Measurements from ENCODE around the gene MLLT3.

MLLT3 gene

GRCh38 chr9:20477940-20478620 lies 144.2 kb downstream of the MLLT3 start:
- H3F3A ChIP-seq (ENCODE audit: low read depth) = no peaks in the 10 kb centered on the region
- H3K27me3 ChIP-seq (ENCODE audit: insufficient read depth, low read length, poor library complexity, severe bottlenecking) = no peaks in the 10 kb centered on the region
- H3K79me2 ChIP-seq (ENCODE audit: insufficient read depth, low read length) = peaks cover 82% of the 10 kb centered on the region
- H4K20me1 ChIP-seq (ENCODE audit: insufficient read depth, low read length, poor library complexity, severe bottlenecking) = peaks cover 18% of the 10 kb centered on the region
- no peak overlapping the region for H3K4me3 ChIP-seq (ENCODE audit: low read length, poor library complexity, severe bottlenecking)
- no peaks in the 10 kb centered on the region for H3K9me3 ChIP-seq (ENCODE audit: insufficient read depth, low read depth, low read length)
- TF ChIP-seq EZH2phosphoT487 (IDR thresholded peaks at IDR 0.05; ENCODE audit: borderline replicate concordance) (no peak), CTCF (conservative IDR thresholded peaks at IDR 0.05; ENCODE audit: low read length) (no peak)
- H3K9ac ChIP-seq (ENCODE audit: low read depth, low read length, poor library complexity, severe bottlenecking) = no peak overlapping the region
- H3K36me3 ChIP-seq (ENCODE audit: insufficient read depth, low read length) = no peaks in the 10 kb centered on the region
- peaks cover 6% of the 10 kb centered on the region for H3K4me1 ChIP-seq (ENCODE audit: insufficient read depth, low read length, poor library complexity, severe bottlenecking)
- H2AFZ ChIP-seq (ENCODE audit: low read length) = no peak overlapping the region
- H3K4me2 ChIP-seq (ENCODE audit: low read depth, low read length, poor library complexity, severe bottlenecking) = no peak overlapping the region
- no peaks in the 10 kb centered on the region for H3K9me2 ChIP-seq (replicated peaks; ENCODE audit: low read depth, low read length)

- no peak overlapping the region for H3K4me2 ChIP-seq (ENCODE audit: low read depth, low read length, poor library complexity, severe bottlenecking)
- H3K4me3 ChIP-seq (ENCODE audit: low read length, poor library complexity, severe bottlenecking) = no peak overlapping the region
- no peaks in the 10 kb centered on the region for H3K9me2 ChIP-seq (replicated peaks; ENCODE audit: low read depth, low read length)
- no peaks in the 10 kb centered on the region for H3K27me3 ChIP-seq (ENCODE audit: insufficient read depth, low read length, poor library complexity, severe bottlenecking)
- no peaks in the 10 kb centered on the region for H3K36me3 ChIP-seq (ENCODE audit: insufficient read depth, low read length)
- no peak overlapping the region for H2AFZ ChIP-seq (ENCODE audit: low read length)
- H3K9me3 ChIP-seq (ENCODE audit: insufficient read depth, low read depth, low read length) = no peaks in the 10 kb centered on the region
- H3K4me1 ChIP-seq (ENCODE audit: insufficient read depth, low read length, poor library complexity, severe bottlenecking) = peaks cover 6% of the 10 kb centered on the region
- H4K20me1 ChIP-seq (ENCODE audit: insufficient read depth, low read length, poor library complexity, severe bottlenecking) = peaks cover 18% of the 10 kb centered on the region
- TF ChIP-seq EZH2phosphoT487 (IDR thresholded peaks at IDR 0.05; ENCODE audit: borderline replicate concordance) (no peak), CTCF (conservative IDR thresholded peaks at IDR 0.05; ENCODE audit: low read length) (no peak)
- no peak overlapping the region for H3K9ac ChIP-seq (ENCODE audit: low read depth, low read length, poor library complexity, severe bottlenecking)
- no peaks in the 10 kb centered on the region for H3F3A ChIP-seq (ENCODE audit: low read depth)
- H3K79me2 ChIP-seq (ENCODE audit: insufficient read depth, low read length) = peaks cover 88% of the 10 kb centered on the region
Observed at GRCh38 chr9:20476912-20477521, 145.3 kb downstream of the MLLT3 start.

GRCh38 chr9:20474496-20474895 lies 147.8 kb downstream of the MLLT3 start:
- H3F3A ChIP-seq (ENCODE audit: low read depth) = no peaks in the 10 kb centered on the region
- TF ChIP-seq CTCF (conservative IDR thresholded peaks at IDR 0.05; ENCODE audit: low read length) (no peak), EZH2phosphoT487 (IDR thresholded peaks at IDR 0.05; ENCODE audit: borderline replicate concordance) (no peak)
- no peaks in the 10 kb centered on the region for H3K9me2 ChIP-seq (replicated peaks; ENCODE audit: low read depth, low read length)
- no peaks in the 10 kb centered on the region for H3K9me3 ChIP-seq (ENCODE audit: insufficient read depth, low read depth, low read length)
- H3K79me2 ChIP-seq (ENCODE audit: insufficient read depth, low read length) = peaks cover 82% of the 10 kb centered on the region
- H3K9ac ChIP-seq (ENCODE audit: low read depth, low read length, poor library complexity, severe bottlenecking) = no peak overlapping the region
- no peak overlapping the region for H2AFZ ChIP-seq (ENCODE audit: low read length)
- H3K4me3 ChIP-seq (ENCODE audit: low read length, poor library complexity, severe bottlenecking) = no peak overlapping the region
- H3K36me3 ChIP-seq (ENCODE audit: insufficient read depth, low read length) = no peaks in the 10 kb centered on the region
- no peak overlapping the region for H3K4me2 ChIP-seq (ENCODE audit: low read depth, low read length, poor library complexity, severe bottlenecking)
- H3K27me3 ChIP-seq (ENCODE audit: insufficient read depth, low read length, poor library complexity, severe bottlenecking) = no peaks in the 10 kb centered on the region
- peaks cover 16% of the 10 kb centered on the region for H4K20me1 ChIP-seq (ENCODE audit: insufficient read depth, low read length, poor library complexity, severe bottlenecking)
- peaks cover 6% of the 10 kb centered on the region for H3K4me1 ChIP-seq (ENCODE audit: insufficient read depth, low read length, poor library complexity, severe bottlenecking)

All from Loucy (cell line).